Peyer's patch (tissue), 4 donors: ENCODE measurements around the gene CWF19L1.

ENCODE experiments used
- POLR2A ChIP-seq, 2 donors: fragments of 450-650 bp; IDR thresholded peaks; one replicate each; pipeline ENCODE4 v1.5.1; 2017; ENCODE audit warnings: antibody characterized with exemption in 2 of 2, mild to moderate bottlenecking in 2 of 2, moderate library complexity in 2 of 2
- TF ChIP-seq, protein P1 (sequence below), 6 experiments: fragments of 450-650 bp in 4 of 6; fragments of 200-600 bp in 2 of 6; sonication (generic) in 1 of 6; IDR thresholded peaks; one replicate each; pipeline ENCODE4 v1.5.1; 2017 to 2019; ENCODE audit warnings: antibody characterized with exemption in 6 of 6, mild to moderate bottlenecking in 3 of 6, moderate library complexity in 1 of 6

- TF ChIP-seq, protein P1, sequence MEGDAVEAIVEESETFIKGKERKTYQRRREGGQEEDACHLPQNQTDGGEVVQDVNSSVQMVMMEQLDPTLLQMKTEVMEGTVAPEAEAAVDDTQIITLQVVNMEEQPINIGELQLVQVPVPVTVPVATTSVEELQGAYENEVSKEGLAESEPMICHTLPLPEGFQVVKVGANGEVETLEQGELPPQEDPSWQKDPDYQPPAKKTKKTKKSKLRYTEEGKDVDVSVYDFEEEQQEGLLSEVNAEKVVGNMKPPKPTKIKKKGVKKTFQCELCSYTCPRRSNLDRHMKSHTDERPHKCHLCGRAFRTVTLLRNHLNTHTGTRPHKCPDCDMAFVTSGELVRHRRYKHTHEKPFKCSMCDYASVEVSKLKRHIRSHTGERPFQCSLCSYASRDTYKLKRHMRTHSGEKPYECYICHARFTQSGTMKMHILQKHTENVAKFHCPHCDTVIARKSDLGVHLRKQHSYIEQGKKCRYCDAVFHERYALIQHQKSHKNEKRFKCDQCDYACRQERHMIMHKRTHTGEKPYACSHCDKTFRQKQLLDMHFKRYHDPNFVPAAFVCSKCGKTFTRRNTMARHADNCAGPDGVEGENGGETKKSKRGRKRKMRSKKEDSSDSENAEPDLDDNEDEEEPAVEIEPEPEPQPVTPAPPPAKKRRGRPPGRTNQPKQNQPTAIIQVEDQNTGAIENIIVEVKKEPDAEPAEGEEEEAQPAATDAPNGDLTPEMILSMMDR (IDR thresholded peaks at IDR 0.05), result no peak
- TF ChIP-seq POLR2A (IDR thresholded peaks at IDR 0.05), result no peak
These were observed 35.3 kb downstream of the CWF19L1 start for GRCh38 chr10:100232101-100232500.
